Spleen (tissue), 11 donors: ENCODE results near the gene TCIRG1. TPM values are rescaled to one million over a fixed set of nuclear protein-coding genes. Genes with fewer than 3 reads are reported as not detected.

Experiments
- DNase-seq: peaks from one replicate; pipeline ENCODE4 v3.0.0-alpha.2; 2020
- H3K27ac ChIP-seq, 8 donors: fragments of 200-600 bp; sonication (generic) in 7 of 8; 1 replicate in 4 of 8; 2 replicates in 4 of 8; pipeline versions ENCODE4 v1.5.0 to v1.8.0; 2016 to 2021; ENCODE audit warnings: inconsistent platforms in 4 of 8, mild to moderate bottlenecking in 4 of 8, moderate library complexity in 1 of 8
- H3K27me3 ChIP-seq, 7 donors: fragments of 200-600 bp; sonication (generic) in 6 of 7; replicated peaks in 1 of 7; 1 replicate in 4 of 7; 2 replicates in 3 of 7; pipeline versions ENCODE4 v1.5.0 to v1.8.0; 2016 to 2021; ENCODE audit warnings: inconsistent platforms in 3 of 7, mild to moderate bottlenecking in 1 of 7
- H3K36me3 ChIP-seq, 6 donors: fragments of 200-600 bp; sonication (generic) in 5 of 6; 1 replicate in 4 of 6; 2 replicates in 2 of 6; pipeline versions ENCODE4 v1.5.0 to v1.8.0; 2016 to 2021; ENCODE audit warnings: inconsistent platforms in 2 of 6
- H3K4me1 ChIP-seq, 6 donors: fragments of 200-600 bp; sonication (generic) in 5 of 6; 1 replicate in 3 of 6; 2 replicates in 3 of 6; pipeline versions ENCODE4 v1.5.0 to v1.8.0; 2016 to 2021; ENCODE audit warnings: inconsistent platforms in 3 of 6
- H3K4me3 ChIP-seq, 8 donors: fragments of 200-600 bp; sonication (generic) in 7 of 8; 1 replicate in 4 of 8; 2 replicates in 4 of 8; pipeline versions ENCODE4 v1.5.0 to v1.8.0; 2016 to 2021; ENCODE audit warnings: inconsistent platforms in 4 of 8, mild to moderate bottlenecking in 4 of 8, moderate library complexity in 2 of 8
- H3K9me3 ChIP-seq, 8 donors: fragments of 200-600 bp; sonication (generic) in 7 of 8; 1 replicate in 4 of 8; 2 replicates in 4 of 8; pipeline versions ENCODE4 v1.5.0 to v1.8.0; 2016 to 2021; ENCODE audit warnings: inconsistent platforms in 4 of 8
- CTCF ChIP-seq, 11 experiments: fragments of 200-600 bp in 7 of 11; fragments of 450-650 bp in 4 of 11; sonication (generic) in 4 of 11; IDR thresholded peaks in 8 of 11; conservative IDR thresholded peaks in 3 of 11; 1 replicate in 7 of 11; 2 replicates in 4 of 11; pipeline versions ENCODE4 v1.4.0 to v1.8.0; 2016 to 2021; ENCODE audit warnings: antibody characterized with exemption in 11 of 11, inconsistent platforms in 4 of 11, mild to moderate bottlenecking in 1 of 11
- POLR2A ChIP-seq, 3 donors: fragments of 450-650 bp; IDR thresholded peaks; one replicate each; pipeline ENCODE4 v1.5.1; 2017; ENCODE audit warnings: antibody characterized with exemption in 3 of 3, mild to moderate bottlenecking in 1 of 3
- POLR2AphosphoS5 ChIP-seq, 3 donors: sonication (generic); formaldehyde crosslinking; IDR thresholded peaks; one replicate each; pipeline ENCODE4 v1.5.1; 2017; ENCODE audit warnings: antibody characterized with exemption in 3 of 3
- WGBS, 5 donors: extraction: QIAGEN DNeasy Blood & Tissue Kit in 3 of 5; methylation state at CpG; one replicate each; pipeline versions ENCODE4 v1.1.5 to v1.1.7; 2013 to 2018; 5-methylcytosine and 5-hydroxymethylcytosine counted together
- intact Hi-C: fragments of 100-400 bp; cut with DNase I; formaldehyde crosslinking; loops from one replicate; pipeline ENCODE4 v1.15.0; 2023; ENCODE audit warnings: low total_unique reads
- polyA plus RNA-seq, 3 donors: library from polyadenylated mRNA; stranded (reverse); fragments of 200-250 nt; gene quantifications; one replicate each; pipeline ENCODE4 v1.2.1, GENCODE V29; 2013
- total RNA-seq, 7 donors: library from RNA; depleted of rRNA in 3 of 7; stranded (reverse); fragments of >200 nt in 3 of 7; fragmentation: NEBNext Ultra II Directional in 4 of 7; extraction: Animal tissue kit (Norgen Biotek cat#: 25700) in 4 of 7; gene quantifications; one replicate each; pipeline versions ENCODE4 v1.1.0 to v1.2.1, GENCODE V29; 2016 to 2021
- donor health status: healthy with polysubstance abuse.
- donor health status: DM: no; HTN: no; CAD: no; lungs with moderate emphysema.
- donor health status: DM: no; HTN: no; CAD: no.
- donor health status: Bipolar disorder and iron deficiency.
- donor health status: healthy.
- donor health status: DM: no; HTN: no; CAD: no.
- donor health status: DM: yes; HTN: yes; CAD: no.

Gene TCIRG1
- total and polyA plus RNA-seq, 10 donors, result 199 to 707 (median 377) TPM

- no peak for TF ChIP-seq POLR2A (IDR thresholded peaks at IDR 0.05)
- no peak for TF ChIP-seq POLR2AphosphoS5 (IDR thresholded peaks at IDR 0.05)
- no peak for TF ChIP-seq CTCF (IDR thresholded peaks at IDR 0.05 in 8 of 11, conservative IDR thresholded peaks at IDR 0.05 in 3 of 11)
- H3K9me3 ChIP-seq, result no peaks in the 10 kb centered on the region
- peaks cover 0 to 22% (median 6%) of the 10 kb centered on the region in 6 donors for H3K4me1 ChIP-seq
- H3K36me3 ChIP-seq, result peaks cover 0 to 92% (median 40%) of the 10 kb centered on the region in 6 donors
- DNase-seq, result no peak
- H3K4me3 ChIP-seq, result no peak overlapping the region
- H3K27me3 ChIP-seq, result no peaks in the 10 kb centered on the region
- 92 to 96% (median 94%) methylated on average over 7 of the region's 7 CpGs for WGBS, 5 donors
- intact Hi-C loops, result loop anchor here (10.0 kb wide), 1 partner anchor 143 kb away; no protein-coding TSS in a partner anchor
- H3K27ac ChIP-seq, result no peak overlapping the region
Observed at GRCh38 chr11:68061508-68061907, 22.7 kb downstream of the TCIRG1 start.

DNA sequence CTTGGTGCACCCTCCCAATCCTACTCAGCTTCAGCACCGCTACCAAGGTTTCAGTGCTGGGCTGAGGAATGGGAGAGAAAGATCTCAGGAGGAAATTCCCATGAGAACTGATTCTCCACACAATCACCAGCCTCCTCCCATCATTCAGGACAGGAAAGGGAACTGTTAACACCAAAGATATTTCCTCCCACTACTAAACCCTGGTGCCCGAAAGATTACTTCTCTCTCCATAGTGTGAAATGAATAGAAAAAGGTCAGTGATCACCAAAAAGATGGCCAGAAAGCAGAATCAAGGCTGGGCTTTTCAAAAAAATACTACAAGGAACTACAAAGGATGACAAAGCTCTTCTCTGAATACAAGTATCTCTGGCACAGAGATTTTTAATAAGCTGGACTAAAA is 26.1 kb downstream of the TCIRG1 start:
- no peaks in the 10 kb centered on the region for H3K27me3 ChIP-seq
- H3K9me3 ChIP-seq, result no peaks in the 10 kb centered on the region
- H3K4me1 ChIP-seq, result peaks cover 0 to 22% (median 6%) of the 10 kb centered on the region in 6 donors
- peak overlapping the region in 3 of 8 donors; percentile 8 to 47 (median 9) for H3K27ac ChIP-seq
- WGBS, 5 donors, result 63 to 83% (median 76%) methylated on average over 2 of the region's 2 CpGs
- peaks cover 0 to 100% (median 59%) of the 10 kb centered on the region in 6 donors for H3K36me3 ChIP-seq
- intact Hi-C loops, result loop anchor here (10.0 kb wide), 1 partner anchor 140 kb away; no protein-coding TSS in a partner anchor
- no peak for TF ChIP-seq POLR2AphosphoS5 (IDR thresholded peaks at IDR 0.05)
- no peak for TF ChIP-seq POLR2A (IDR thresholded peaks at IDR 0.05)
- no peak for TF ChIP-seq CTCF (IDR thresholded peaks at IDR 0.05 in 8 of 11, conservative IDR thresholded peaks at IDR 0.05 in 3 of 11)
- no peak for DNase-seq
- H3K4me3 ChIP-seq, result no peak overlapping the region

DNA sequence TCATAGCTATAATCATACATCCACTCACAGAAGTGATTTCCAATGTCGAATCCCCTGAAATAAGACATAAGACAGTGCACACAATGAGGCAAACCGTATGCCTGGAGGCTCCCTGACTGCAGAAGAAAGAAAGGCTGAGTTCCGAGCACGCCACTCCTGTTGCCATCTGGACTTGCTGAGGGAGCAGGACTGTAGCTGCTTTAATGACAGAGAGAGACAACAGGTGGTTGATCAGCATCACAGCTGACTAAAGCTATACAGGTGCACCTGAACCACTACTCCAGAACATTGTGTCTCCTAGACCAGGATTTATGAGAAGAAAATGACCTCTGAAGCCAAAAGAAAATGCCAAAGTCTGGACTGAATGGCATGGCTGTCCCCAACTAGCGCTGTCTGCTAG is 27.0 kb downstream of the TCIRG1 start:
- Histone ChIP-seq H3K36me3 (peaks cover 0 to 100% (median 66%) of the 10 kb centered on the region in 6 donors), H3K27me3 (no peaks in the 10 kb centered on the region), H3K4me3 (no peak overlapping the region), H3K4me1 (peaks cover 0 to 23% (median 6%) of the 10 kb centered on the region in 6 donors), H3K27ac (no peak overlapping the region), H3K9me3 (no peaks in the 10 kb centered on the region)
- intact Hi-C loops, result loop anchor here (10.0 kb wide), 1 partner anchor 139 kb away; no protein-coding TSS in a partner anchor
- WGBS, 5 donors, result 88 to 98% (median 96%) methylated on average over 5 of the region's 5 CpGs
- no peak for TF ChIP-seq CTCF (IDR thresholded peaks at IDR 0.05 in 8 of 11, conservative IDR thresholded peaks at IDR 0.05 in 3 of 11)
- no peak for TF ChIP-seq POLR2AphosphoS5 (IDR thresholded peaks at IDR 0.05)
- TF ChIP-seq POLR2A (IDR thresholded peaks at IDR 0.05), result no peak
- no peak for DNase-seq

- H3K27ac ChIP-seq, result no peak overlapping the region
- H3K36me3 ChIP-seq, result peaks cover 0 to 100% (median 62%) of the 10 kb centered on the region in 6 donors
- peaks cover 0 to 32% (median 10%) of the 10 kb centered on the region in 6 donors for H3K4me1 ChIP-seq
- no peaks in the 10 kb centered on the region for H3K9me3 ChIP-seq
- H3K27me3 ChIP-seq, result no peaks in the 10 kb centered on the region
- DNase-seq, result no peak
- no peak overlapping the region for H3K4me3 ChIP-seq
- WGBS, 5 donors, result 90 to 95% (median 92%) methylated on average over 2 to 3 of the region's 3 CpGs
- TF ChIP-seq POLR2AphosphoS5 (IDR thresholded peaks at IDR 0.05) (no peak), POLR2A (IDR thresholded peaks at IDR 0.05) (no peak), CTCF (IDR thresholded peaks at IDR 0.05 in 8 of 11, conservative IDR thresholded peaks at IDR 0.05 in 3 of 11) (no peak)
- intact Hi-C loops, result loop anchor here (10.0 kb wide), 1 partner anchor 138 kb away; no protein-coding TSS in a partner anchor
Observed at GRCh38 chr11:68066742-68067141, 27.9 kb downstream of the TCIRG1 start.
